Panc1 (cell line): ENCODE results near the gene SDK2.

Experiments used
- CTCF ChIP-seq: fragments of 450-650 bp; IDR thresholded peaks from 2 replicates; pipeline ENCODE4 v1.5.1; 2017; ENCODE audit warnings: mild to moderate bottlenecking
- POLR2AphosphoS5 ChIP-seq: IDR thresholded peaks from 2 replicates; pipeline ENCODE4 v1.6.1; 2012; ENCODE audit warnings: mild to moderate bottlenecking, low read depth, low read length, moderate library complexity

GRCh38 chr17:73340093-73340596, 304.1 kb downstream of the SDK2 start:
- no peak for TF ChIP-seq CTCF
- TF ChIP-seq POLR2AphosphoS5 = no peak
